K562 (cell line): Measurements from ENCODE around the gene MAP1LC3A. TPM values are rescaled to one million over a fixed set of nuclear protein-coding genes. Genes with fewer than 3 reads are reported as not detected.
A peak's percentile ranks its signal among the peaks of the same experiment; 100 is the strongest.

ENCODE experiments used
- CC2D1A ChIP-seq: fragments of 450-650 bp; IDR thresholded peaks from 2 replicates; pipeline ENCODE4 v1.6.1; 2017; ENCODE audit warnings: mild to moderate bottlenecking
- CXXC5 ChIP-seq: fragments of 250-450 bp; sonication (Bioruptor Pico); IDR thresholded peaks from 2 replicates; pipeline ENCODE4 v1.8.0; 2022; ENCODE audit warnings: inconsistent platforms, mild to moderate bottlenecking, moderate library complexity
- FOSL1 ChIP-seq: fragments of 200-800 bp; sonication (Bioruptor generic); conservative IDR thresholded peaks from 2 replicates; pipeline ENCODE4 v1.6.1; 2016; ENCODE audit warnings: missing genetic modification characterization, missing compliant biosample characterization
- GATA2 ChIP-seq: sonication (generic); formaldehyde crosslinking; IDR thresholded peaks from 2 replicates; pipeline ENCODE4 v1.4.0; 2020; ENCODE audit warnings: mild to moderate bottlenecking, missing genetic modification reagents
- LCOR ChIP-seq: sonication (generic); formaldehyde crosslinking; IDR thresholded peaks from 2 replicates; pipeline ENCODE4 v1.8.0; 2022; ENCODE audit warnings: mild to moderate bottlenecking, missing genetic modification reagents
- MLLT1 ChIP-seq, 2 experiments: fragments of 450-650 bp; IDR thresholded peaks; 2 replicates each; pipeline ENCODE4 v1.6.1; 2016
- NFIX ChIP-seq: fragments of 250-450 bp; sonication (Bioruptor Pico); IDR thresholded peaks from 2 replicates; pipeline ENCODE4 v1.4.0; 2020; ENCODE audit warnings: low read depth, mild to moderate bottlenecking, moderate library complexity
- NR3C1 ChIP-seq: sonication (generic); formaldehyde crosslinking; IDR thresholded peaks from 2 replicates; pipeline ENCODE4 v1.8.1; 2022; ENCODE audit warnings: missing genetic modification reagents
- PPARD ChIP-seq: fragments of 250-450 bp; sonication (Bioruptor Pico); IDR thresholded peaks from 2 replicates; pipeline ENCODE4 v1.8.0; 2022; ENCODE audit warnings: inconsistent platforms, mild to moderate bottlenecking, moderate library complexity
- RAD21 ChIP-seq, 2 experiments: fragments of 250-450 bp in 1 of 2; fragments of 450-650 bp in 1 of 2; sonication (Bioruptor Pico) in 1 of 2; formaldehyde crosslinking in 1 of 2; IDR thresholded peaks in 1 of 2; conservative IDR thresholded peaks in 1 of 2; 2 replicates each; pipeline versions ENCODE4 v1.4.0 to v1.8.0; 2020 to 2022; ENCODE audit warnings: mild to moderate bottlenecking in 2 of 2, moderate library complexity in 1 of 2
- SNIP1 ChIP-seq: fragments of 450-650 bp; IDR thresholded peaks from 2 replicates; pipeline ENCODE4 v1.7.1; 2017; ENCODE audit warnings: low read depth, mild to moderate bottlenecking
- SP1 ChIP-seq: sonication (generic); formaldehyde crosslinking; IDR thresholded peaks from 2 replicates; pipeline ENCODE4 v1.8.1; 2022; ENCODE audit warnings: mild to moderate bottlenecking, missing genetic modification reagents
- TAF9B ChIP-seq: fragments of 450-650 bp; IDR thresholded peaks from 2 replicates; pipeline ENCODE4 v1.6.1; 2018; ENCODE audit warnings: mild to moderate bottlenecking; ENCODE audit not compliant: partially characterized antibody
- TEAD4 ChIP-seq, 2 experiments: sonication (generic) in 1 of 2; formaldehyde crosslinking in 1 of 2; IDR thresholded peaks; 2 replicates each; pipeline versions ENCODE4 v1.6.1 to v1.8.0; 2012 to 2022; ENCODE audit warnings: borderline replicate concordance in 1 of 2, inconsistent platforms in 1 of 2, low read length in 1 of 2, mild to moderate bottlenecking in 1 of 2, missing genetic modification reagents in 1 of 2
- THAP7 ChIP-seq: fragments of 250-450 bp; sonication (Bioruptor Pico); IDR thresholded peaks from 2 replicates; pipeline ENCODE4 v1.5.0; 2021
- UBTF ChIP-seq, 2 experiments: IDR thresholded peaks; 2 replicates each; pipeline ENCODE4 v1.6.1; 2012; ENCODE audit warnings: improper control_type of control experiment in 2 of 2, low read depth in 2 of 2, low read length in 2 of 2, borderline replicate concordance in 1 of 2
- ZNF143 ChIP-seq: sonication (generic); formaldehyde crosslinking; IDR thresholded peaks from 2 replicates; pipeline ENCODE4 v1.9.0; 2022; ENCODE audit warnings: mild to moderate bottlenecking, missing genetic modification reagents
- ZNF217 ChIP-seq: sonication (generic); formaldehyde crosslinking; IDR thresholded peaks from 2 replicates; pipeline ENCODE4 v1.8.0; 2022; ENCODE audit warnings: mild to moderate bottlenecking, missing genetic modification reagents
- ZNF41 ChIP-seq: fragments of 250-450 bp; sonication (Bioruptor Pico); conservative IDR thresholded peaks from 2 replicates; pipeline ENCODE4 v1.4.0; 2020; ENCODE audit warnings: mild to moderate bottlenecking
- ZNF584 ChIP-seq: fragments of 200-800 bp; sonication (Bioruptor generic); IDR thresholded peaks from 2 replicates; pipeline ENCODE4 v1.6.1; 2016; ENCODE audit warnings: low read depth, mild to moderate bottlenecking, missing genetic modification characterization, missing compliant biosample characterization
- ZNF766 ChIP-seq: fragments of 200-800 bp; sonication (Bioruptor generic); conservative IDR thresholded peaks from 2 replicates; pipeline ENCODE4 v1.6.1; 2016; ENCODE audit warnings: missing genetic modification characterization, missing compliant biosample characterization
- polyA plus RNA-seq, 8 experiments: library from polyadenylated mRNA; depleted of rRNA in 4 of 8; stranded (reverse) in 5 of 8; unstranded in 3 of 8; fragments of >200 nt; fragmentation: Nextera tagmentation in 2 of 8; fragmentation: Illumina TruSeq in 1 of 8; extraction: Ambion mirVana in 2 of 8; extraction: Trizol in 1 of 8; gene quantifications; 2 replicates each; pipeline versions ENCODE4 v1.2.1 to v1.2.3, GENCODE V29; 2011 to 2014; ENCODE audit warnings: inconsistent platforms in 1 of 8, missing spikeins in 1 of 8
- total RNA-seq, 7 experiments: library from RNA; depleted of rRNA in 6 of 7; stranded (reverse); fragments of >200 nt in 6 of 7; fragmentation: Illumina TruSeq in 2 of 7; extraction: Trizol in 2 of 7; gene quantifications; 2 replicates each; pipeline versions ENCODE4 v1.2.1 to v1.2.3, GENCODE V29; 2011 to 2021; ENCODE audit warnings: low replicate concordance in 1 of 7
- TF ChIP-seq, protein P1 (sequence below): fragments of 250-450 bp; sonication (Bioruptor Pico); IDR thresholded peaks from 2 replicates; pipeline ENCODE4 v1.5.0; 2020; ENCODE audit warnings: mild to moderate bottlenecking

Gene MAP1LC3A
- total and polyA plus RNA-seq, 9 of the 15 experiments (the other 6 are each of a cell fraction or from before 2014, with no cell fraction given), result 0.27 to 0.38 TPM; not detected in 7

GRCh38 chr20:34522969-34523871 is 35.3 kb upstream of the MAP1LC3A start (continued):
- TF ChIP-seq TEAD4 (IDR thresholded peaks at IDR 0.05; ENCODE audit: low read length) (no peak), TEAD4 (CRISPR knock-in tag; IDR thresholded peaks at IDR 0.05; ENCODE audit: borderline replicate concordance) (no peak), FOSL1 (no peak), ZNF41 (CRISPR knock-in tag) (no peak), SNIP1 (no peak), ZNF766 (no peak), RAD21 (CRISPR knock-in tag; conservative IDR thresholded peaks at IDR 0.05 in 1 of 2, IDR thresholded peaks at IDR 0.05 in 1 of 2) (peak; percentile 51 to 89), SP1 (CRISPR knock-in tag) (no peak), NR3C1 (CRISPR knock-in tag) (no peak), TAF9B (no peak), MLLT1 (IDR thresholded peaks at IDR 0.05) (no peak), NFIX (no peak), GATA2 (no peak), CXXC5 (CRISPR knock-in tag) (no peak), THAP7 (no peak), ZNF143 (CRISPR knock-in tag) (0 out of 2 replicates have a peak, but pooled peaks have one; percentile 17), LCOR (CRISPR knock-in tag) (no peak), UBTF (IDR thresholded peaks at IDR 0.05; ENCODE audit: borderline replicate concordance in 1 of 2, low read depth in 2 of 2, low read length in 2 of 2) (no peak), ZNF217 (CRISPR knock-in tag) (no peak), CC2D1A (0 out of 2 replicates have a peak, but pooled peaks have one; percentile 21), ZNF584 (CRISPR knock-in tag) (no peak), PPARD (CRISPR knock-in tag) (no peak)
- TF ChIP-seq, protein P1, sequence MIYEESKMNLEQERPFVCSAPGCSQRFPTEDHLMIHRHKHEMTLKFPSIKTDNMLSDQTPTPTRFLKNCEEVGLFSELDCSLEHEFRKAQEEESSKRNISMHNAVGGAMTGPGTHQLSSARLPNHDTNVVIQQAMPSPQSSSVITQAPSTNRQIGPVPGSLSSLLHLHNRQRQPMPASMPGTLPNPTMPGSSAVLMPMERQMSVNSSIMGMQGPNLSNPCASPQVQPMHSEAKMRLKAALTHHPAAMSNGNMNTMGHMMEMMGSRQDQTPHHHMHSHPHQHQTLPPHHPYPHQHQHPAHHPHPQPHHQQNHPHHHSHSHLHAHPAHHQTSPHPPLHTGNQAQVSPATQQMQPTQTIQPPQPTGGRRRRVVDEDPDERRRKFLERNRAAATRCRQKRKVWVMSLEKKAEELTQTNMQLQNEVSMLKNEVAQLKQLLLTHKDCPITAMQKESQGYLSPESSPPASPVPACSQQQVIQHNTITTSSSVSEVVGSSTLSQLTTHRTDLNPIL (CRISPR knock-in tag), result no peak
